ENCODE measurements around the gene LCTL. TPM values are rescaled to one million over a fixed set of nuclear protein-coding genes. Genes with fewer than 3 reads are reported as not detected.
A peak's percentile ranks its signal among the peaks of the same experiment; 100 is the strongest.
"Not testable (repeated sequence)": the region's sequence is repeated elsewhere in the genome, so short reads cannot be mapped to it uniquely, and the experiment has no call there.

The LCTL gene
- polyA plus RNA-seq, 1 of the 3 experiments (the other 2 are of a cell fraction): 1.9 TPM

DNA sequence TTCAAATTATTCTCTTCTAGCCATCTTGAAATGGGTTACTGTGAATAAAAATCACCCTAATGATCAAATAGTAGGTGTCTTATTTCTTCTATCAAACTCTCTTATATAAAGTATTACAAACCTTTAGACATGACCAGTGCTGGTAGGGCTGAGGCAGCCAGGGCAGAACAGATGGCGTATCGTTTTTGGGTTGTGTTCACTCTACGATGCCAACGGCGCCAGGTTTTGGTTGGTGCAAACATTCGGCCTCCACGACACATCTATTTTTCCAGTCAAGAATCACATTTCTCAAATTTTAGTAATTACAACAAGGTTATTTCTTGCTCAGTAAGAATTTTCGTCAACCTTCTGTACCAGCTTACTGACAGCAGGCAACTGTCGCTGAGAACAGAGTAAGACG lies 63.3 kb downstream of the LCTL start (continued):
- no peak for TF ChIP-seq IRF3 (IDR thresholded peaks at IDR 0.05; ENCODE audit: low read depth, low read length)
- TF ChIP-seq TEAD4 (IDR thresholded peaks at IDR 0.05; ENCODE audit: borderline replicate concordance, insufficient read depth): no peak
- no peak for TF ChIP-seq FOSL2 (IDR thresholded peaks at IDR 0.05; ENCODE audit: borderline replicate concordance, low read depth)

DNA sequence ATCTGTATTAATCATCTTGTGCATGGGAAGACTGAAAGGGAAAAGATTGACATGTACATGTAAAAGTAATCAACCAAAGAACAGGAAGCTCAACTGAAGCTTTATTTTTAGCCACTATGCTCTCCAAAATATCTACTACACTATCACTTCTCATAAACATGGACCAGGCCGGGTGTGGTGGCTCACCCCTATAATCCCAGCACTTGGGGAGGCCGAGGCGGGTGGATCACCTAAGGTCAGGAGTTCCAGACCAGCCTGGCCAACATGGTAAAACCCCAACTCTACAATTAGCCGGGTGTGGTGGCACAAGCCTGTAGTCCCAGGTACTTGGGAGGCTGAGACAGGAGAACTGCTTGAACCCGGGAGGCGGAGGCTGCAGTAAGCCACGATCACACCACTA lies 65.5 kb downstream of the LCTL start:
- DNase-seq; H3K27me3 ChIP-seq (ENCODE audit: insufficient read depth); H3K4me3 ChIP-seq (ENCODE audit: low read depth in 2 of 2, low read length in 1 of 2); H2AFZ ChIP-seq (ENCODE audit: low read depth); H3K4me2 ChIP-seq; H3K9me3 ChIP-seq; H3K9me2 ChIP-seq; H3K9ac ChIP-seq: not testable (repeated sequence)
- Histone ChIP-seq H3F3A (replicated peaks; ENCODE audit: insufficient read depth) (peaks cover 53% of the 10 kb centered on the region), H4K20me1 (ENCODE audit: insufficient read depth) (peaks cover 63% of the 10 kb centered on the region), H3K27ac (ENCODE audit: low read depth in 2 of 2, low read length in 1 of 2) (peak overlapping the region in 1 of 2 experiments; percentile 96; a peak in 1 of 4 replicates), H3K4me1 (ENCODE audit: control insufficient read depth in 1 of 2, insufficient read depth in 2 of 2, low read depth in 1 of 2, low read length in 1 of 2) (peaks cover 0 to 19% of the 10 kb centered on the region in 2 experiments; a peak in 2 of 4 replicates), H3K79me2 (ENCODE audit: insufficient read depth) (peaks cover 67% of the 10 kb centered on the region), H3K36me3 (replicated peaks in 1 of 2; ENCODE audit: control insufficient read depth in 1 of 2, insufficient read depth in 2 of 2, low read length in 1 of 2) (peaks cover 57 to 58% of the 10 kb centered on the region in 2 experiments)
- 83% methylated on average over 7 of the region's 7 CpGs for WGBS (ENCODE audit: low lambda C conversion rate)
- ChIA-PET POLR2A (interaction anchor here (1.0 kb wide), 1 partner anchor 143 kb away, joined by 4 read pairs; no protein-coding TSS in a partner anchor), CTCF (interaction anchor here (5.7 kb wide), 1 partner anchor 114 kb away, joined by 51 read pairs; the partner anchor contains the start of gene MAP2K1)

DNA sequence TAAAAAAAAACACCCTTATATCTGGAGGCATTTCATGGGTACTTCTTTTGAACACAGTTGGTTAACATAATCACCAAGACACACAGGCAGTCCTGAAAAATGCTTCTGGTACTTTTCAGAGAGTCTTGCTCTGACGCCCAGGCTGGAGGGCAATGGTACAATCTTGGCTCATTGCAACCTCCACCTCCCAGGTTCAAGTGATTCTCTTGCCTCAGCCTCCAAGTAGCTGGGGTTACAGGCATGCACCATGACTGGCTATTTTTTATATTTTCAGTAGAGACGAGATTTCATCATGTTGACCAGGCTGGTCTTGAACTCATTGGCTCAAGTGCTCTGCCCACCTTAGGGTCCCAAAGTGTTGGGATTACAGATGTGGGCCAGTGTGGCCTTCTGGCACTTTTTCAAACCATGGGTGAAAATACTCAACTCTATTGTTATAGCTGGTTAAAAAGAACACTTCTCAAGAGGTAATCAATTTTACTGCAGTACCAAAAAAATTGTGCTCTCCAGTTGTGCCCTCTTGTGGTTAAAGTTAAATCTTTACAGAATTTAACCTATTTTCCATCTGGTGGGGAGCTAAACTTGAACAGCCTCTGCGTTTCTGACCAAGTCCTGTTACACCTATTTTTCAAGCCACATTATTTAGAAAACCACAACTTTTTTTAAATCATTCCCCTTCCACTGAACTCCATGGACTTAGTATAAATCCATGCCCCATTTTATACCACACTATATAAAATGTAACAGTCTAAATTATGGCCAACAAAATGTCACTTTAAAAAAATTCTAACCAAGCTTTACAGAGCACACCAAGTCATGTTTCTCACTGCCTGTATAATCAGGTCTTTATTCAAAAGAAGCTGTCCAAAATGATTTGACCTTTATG lies 67.1 kb downstream of the LCTL start:
- Histone ChIP-seq H3K4me2 (no peak overlapping the region; the same call in 1 of the 2 replicates), H3K36me3 (replicated peaks in 1 of 2; ENCODE audit: control insufficient read depth in 1 of 2, insufficient read depth in 2 of 2, low read length in 1 of 2) (peaks cover 70 to 74% of the 10 kb centered on the region in 2 experiments), H3F3A (replicated peaks; ENCODE audit: insufficient read depth) (peaks cover 53% of the 10 kb centered on the region), H2AFZ (ENCODE audit: low read depth) (no peak overlapping the region), H3K27me3 (ENCODE audit: insufficient read depth) (no peaks in the 10 kb centered on the region), H3K9me2 (no peaks in the 10 kb centered on the region), H3K9ac (no peak overlapping the region), H3K4me3 (ENCODE audit: low read depth in 2 of 2, low read length in 1 of 2) (no peak overlapping the region), H3K9me3 (no peaks in the 10 kb centered on the region), H4K20me1 (ENCODE audit: insufficient read depth) (peaks cover 58% of the 10 kb centered on the region), H3K79me2 (ENCODE audit: insufficient read depth) (peaks cover 54% of the 10 kb centered on the region), H3K27ac (ENCODE audit: low read depth in 2 of 2, low read length in 1 of 2) (peak overlapping the region in 1 of 2 experiments; percentile 66; a peak in 2 of 4 replicates), H3K4me1 (ENCODE audit: control insufficient read depth in 1 of 2, insufficient read depth in 2 of 2, low read depth in 1 of 2, low read length in 1 of 2) (peaks cover 0 to 19% of the 10 kb centered on the region in 2 experiments; a peak in 2 of 4 replicates)
- WGBS (ENCODE audit: low lambda C conversion rate): 62% methylated on average over 3 of the region's 3 CpGs
- ChIA-PET CTCF (interaction anchor here (0.6 to 5.7 kb wide), 38 partner anchors 7 to 582 kb away, joined by 3 to 51 read pairs (median 3); partner anchors contain the start of genes DIS3L, MAP2K1, RPL4 and ZWILCH), POLR2A (interaction anchor here (3.7 kb wide), 1 partner anchor 112 kb away, joined by 21 read pairs; the partner anchor contains the start of gene MAP2K1)
- DNase-seq: peak; percentile 34
- TF ChIP-seq FOSL2 (IDR thresholded peaks at IDR 0.05; ENCODE audit: borderline replicate concordance, low read depth): no peak
- TF ChIP-seq EZH2phosphoT487 (IDR thresholded peaks at IDR 0.05; ENCODE audit: borderline replicate concordance, low read depth): no peak
- TF ChIP-seq MXI1 (IDR thresholded peaks at IDR 0.05; ENCODE audit: low read depth, low read length): no peak
- peak; percentile 64 for TF ChIP-seq CTCF (IDR thresholded peaks at IDR 0.05)
- no peak for TF ChIP-seq USF2 (IDR thresholded peaks at IDR 0.05; ENCODE audit: borderline replicate concordance, low read depth, low read length)
- TF ChIP-seq RAD21 (IDR thresholded peaks at IDR 0.05; ENCODE audit: low read length): peak; percentile 32; the same call in 1 of the 2 replicates
- no peak for TF ChIP-seq REST (IDR thresholded peaks at IDR 0.05; ENCODE audit: low read depth, low read length)
- no peak for TF ChIP-seq RCOR1 (IDR thresholded peaks at IDR 0.05; ENCODE audit: low read length)
- no peak for TF ChIP-seq NFIC (IDR thresholded peaks at IDR 0.05; ENCODE audit: borderline replicate concordance)
- no peak for TF ChIP-seq MAX (IDR thresholded peaks at IDR 0.05; ENCODE audit: low read depth)
- no peak for TF ChIP-seq ELF1 (IDR thresholded peaks at IDR 0.05)
